RWPE1 (cell line): ENCODE data around the gene KDELR1.

Experiments
- CTCF ChIA-PET: fragments of 350-600 bp; sonication (Branson Sonifier 250); formaldehyde crosslinking; extraction: SDS; loops from one replicate; lab custom pipeline; 2021; lab: Yijun Ruan, JAX
- POLR2A ChIA-PET: fragments of 400-600 bp; formaldehyde crosslinking; extraction: SDS; loops from one replicate; lab custom pipeline; 2020; ENCODE audit warnings: antibody characterized with exemption; ENCODE audit not compliant: low non-redundant PET; lab: Yijun Ruan, JAX
- DNase-seq: peaks from one replicate; pipeline ENCODE4 v3.0.0; 2012; ENCODE audit warnings: low spot score
- H3K27ac ChIP-seq: fragments of 450-650 bp; 2 replicates; pipeline ENCODE4 v1.5.1; 2017
- CTCF ChIP-seq: fragments of 450-650 bp; conservative IDR thresholded peaks from 2 replicates; pipeline ENCODE4 v1.5.1; 2017; ENCODE audit warnings: low read depth, mild to moderate bottlenecking

Gene KDELR1

GRCh38 chr19:48386981-48387380 lies 4.4 kb downstream of the KDELR1 start:
- CTCF ChIA-PET = no interaction called here
- no peak for DNase-seq
- POLR2A ChIA-PET = no interaction called here
- H3K27ac ChIP-seq = no peak overlapping the region
- no peak for TF ChIP-seq CTCF

GRCh38 chr19:48385461-48386087 lies 5.8 kb downstream of the KDELR1 start:
- DNase-seq = no peak
- POLR2A ChIA-PET = no interaction called here
- CTCF ChIA-PET = no interaction called here
- no peak for TF ChIP-seq CTCF
- H3K27ac ChIP-seq = no peak overlapping the region

GRCh38 chr19:48382286-48382685 lies 9.1 kb downstream of the KDELR1 start:
- TF ChIP-seq CTCF = no peak
- no peak for DNase-seq
- CTCF ChIA-PET = no interaction called here
- POLR2A ChIA-PET = no interaction called here
- H3K27ac ChIP-seq = peak overlapping the region; percentile 42

GRCh38 chr19:48381178-48381950 lies 10.0 kb downstream of the KDELR1 start:
- TF ChIP-seq CTCF = no peak
- ChIA-PET POLR2A (no interaction called here), CTCF (interaction anchor here (0.6 kb wide), 2 partner anchors 56 to 200 kb away, joined by 3 read pairs; no protein-coding TSS in a partner anchor)
- DNase-seq = no peak
- peak overlapping the region; percentile 18; the same call in 1 of the 2 replicates for H3K27ac ChIP-seq

- POLR2A ChIA-PET = no interaction called here
- peak overlapping the region; percentile 57 for H3K27ac ChIP-seq
- CTCF ChIA-PET = no interaction called here
- no peak for DNase-seq
- no peak for TF ChIP-seq CTCF
Measured at GRCh38 chr19:48379058-48379457, 12.3 kb downstream of the KDELR1 start.

GRCh38 chr19:48378194-48378570 lies 13.2 kb downstream of the KDELR1 start:
- CTCF ChIA-PET = no interaction called here
- TF ChIP-seq CTCF = no peak
- peak overlapping the region; percentile 57 for H3K27ac ChIP-seq
- POLR2A ChIA-PET = interaction anchor here (0.6 kb wide), 1 partner anchor 241 kb away, joined by 3 read pairs; the partner anchor contains the start of gene RPL18
- no peak for DNase-seq
